ENCODE measurements around the gene EVA1C. TPM values are rescaled to one million over a fixed set of nuclear protein-coding genes. Genes with fewer than 3 reads are reported as not detected.
"Not testable (repeated sequence)": the region's sequence is repeated elsewhere in the genome, so short reads cannot be mapped to it uniquely, and the experiment has no call there.

EVA1C gene
- total RNA-seq, 1 donor from 2014 or later: 1.9 TPM

DNA sequence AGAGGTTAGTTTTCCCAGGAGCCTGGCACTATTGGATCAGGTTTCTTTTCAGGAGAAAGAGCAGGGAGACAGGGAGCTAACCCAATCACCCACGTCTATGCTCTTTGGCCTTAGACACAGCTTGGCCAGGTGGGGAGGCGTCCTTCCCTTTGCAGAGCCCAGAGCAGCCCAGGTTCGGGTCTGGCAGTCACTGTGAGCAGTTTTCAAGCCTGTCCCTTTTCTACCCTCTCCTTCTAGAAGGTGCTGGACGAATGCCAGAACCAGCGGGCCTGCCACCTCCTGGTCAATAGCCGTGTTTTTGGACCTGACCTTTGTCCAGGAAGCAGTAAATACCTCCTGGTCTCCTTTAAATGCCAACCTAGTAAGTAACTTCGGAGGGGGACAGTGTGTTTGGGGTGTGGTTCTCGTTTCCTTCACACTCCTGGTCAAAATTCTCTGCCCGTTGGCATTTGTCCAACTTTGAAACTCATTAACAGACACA lies 44.9 kb downstream of the EVA1C start:
- intact Hi-C loops (cut with micrococcal nuclease): no loop called here

DNA sequence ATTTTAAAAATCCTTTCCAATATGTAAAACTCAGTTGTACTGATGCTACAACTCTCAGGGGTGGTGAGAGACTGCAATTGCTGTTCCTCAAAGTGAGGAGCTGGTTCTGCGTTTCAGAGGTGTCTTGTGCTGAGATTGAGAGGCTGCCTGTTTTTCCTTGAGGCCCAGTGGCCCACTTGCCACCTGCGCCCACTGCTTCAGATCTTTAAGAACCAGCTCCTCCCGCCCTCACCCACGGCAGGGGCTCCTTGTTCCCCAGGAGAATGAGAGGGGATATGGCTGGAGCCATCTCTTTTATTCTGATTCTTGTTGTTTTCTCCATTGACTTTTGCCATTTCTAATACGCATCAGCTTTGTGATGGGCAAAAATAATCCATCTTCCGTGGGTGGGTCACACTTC lies 45.5 kb downstream of the EVA1C start:
- intact Hi-C loops (cut with micrococcal nuclease): no loop called here

DNA sequence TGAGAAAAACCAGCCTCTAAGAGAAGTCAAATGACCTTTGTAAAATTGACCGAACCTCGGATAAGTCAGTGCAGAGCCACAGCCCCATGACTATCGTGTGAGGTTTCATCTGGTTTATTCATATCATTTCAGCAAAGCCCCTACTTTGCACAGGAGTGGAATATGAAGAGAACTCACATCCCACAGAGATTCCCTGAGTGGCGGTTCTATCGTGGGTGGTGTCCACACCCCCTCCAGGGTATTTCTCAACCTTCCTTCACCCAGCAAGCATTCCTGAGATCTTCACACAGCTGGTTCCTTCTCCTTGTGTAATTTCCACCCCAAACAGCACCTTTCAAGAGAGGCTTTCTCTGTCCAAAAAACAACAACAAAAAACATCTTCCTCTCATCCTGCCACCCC lies 47.5 kb downstream of the EVA1C start:
- intact Hi-C loops (cut with micrococcal nuclease): no loop called here

DNA sequence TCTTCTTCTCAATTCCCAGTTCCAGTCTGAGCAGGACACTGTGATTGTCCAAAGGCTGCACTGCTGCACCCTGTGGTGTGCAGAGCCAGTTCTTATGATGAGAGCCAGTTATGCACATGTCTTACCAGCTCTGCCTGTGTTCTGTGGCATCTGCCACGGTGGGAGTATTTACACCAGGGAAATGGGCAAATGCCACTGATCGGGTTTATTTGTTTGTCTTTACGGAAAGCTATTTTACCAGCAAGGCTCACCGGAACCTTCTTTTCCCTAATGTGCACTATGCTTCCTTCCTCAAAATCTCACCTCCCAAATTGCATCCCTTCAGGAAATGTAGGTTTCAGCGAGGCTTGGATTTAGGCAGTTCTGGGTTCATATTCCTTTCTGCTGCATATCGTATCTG lies 49.0 kb downstream of the EVA1C start:
- intact Hi-C loops (cut with micrococcal nuclease): no loop called here

DNA sequence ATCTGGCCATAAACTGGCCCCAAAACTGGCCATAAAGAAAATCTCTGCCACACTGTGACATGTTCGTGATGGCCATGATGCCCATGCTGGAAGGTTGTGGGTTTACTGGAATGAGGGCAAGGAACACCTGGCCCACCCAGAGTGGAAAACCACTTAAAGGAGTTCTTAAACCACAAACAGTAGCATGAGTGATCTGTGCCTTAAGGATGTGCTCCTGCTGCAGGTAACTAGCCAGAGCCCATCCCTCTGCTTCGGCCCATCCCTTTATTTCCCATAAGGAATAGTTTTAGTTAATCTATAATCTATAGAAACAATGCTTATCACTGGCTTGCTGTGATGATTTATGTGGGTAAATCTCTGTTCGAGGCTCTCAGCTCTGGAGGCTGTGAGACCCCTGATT lies 50.1 kb downstream of the EVA1C start:
- intact Hi-C loops (cut with micrococcal nuclease): not testable (repeated sequence)

DNA sequence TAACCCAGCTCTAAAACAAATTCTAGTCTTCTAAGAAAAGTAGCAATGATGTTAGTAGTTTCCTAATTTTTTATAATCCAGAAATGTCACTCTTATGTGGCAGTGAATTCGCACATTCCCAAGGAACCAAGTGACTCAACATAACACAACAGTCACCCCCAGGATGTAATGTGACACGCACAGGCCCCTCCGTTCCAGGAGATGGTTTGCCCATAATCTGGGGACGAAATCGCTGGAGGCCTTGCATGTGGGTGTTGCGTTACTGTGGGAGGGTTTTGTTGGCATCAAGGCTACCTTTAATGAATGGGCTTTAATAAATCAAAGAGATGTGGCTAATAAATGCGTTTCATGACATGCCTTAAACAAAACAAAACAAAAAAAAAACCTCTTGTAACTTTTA lies 50.9 kb downstream of the EVA1C start:
- intact Hi-C loops (cut with micrococcal nuclease): no loop called here

DNA sequence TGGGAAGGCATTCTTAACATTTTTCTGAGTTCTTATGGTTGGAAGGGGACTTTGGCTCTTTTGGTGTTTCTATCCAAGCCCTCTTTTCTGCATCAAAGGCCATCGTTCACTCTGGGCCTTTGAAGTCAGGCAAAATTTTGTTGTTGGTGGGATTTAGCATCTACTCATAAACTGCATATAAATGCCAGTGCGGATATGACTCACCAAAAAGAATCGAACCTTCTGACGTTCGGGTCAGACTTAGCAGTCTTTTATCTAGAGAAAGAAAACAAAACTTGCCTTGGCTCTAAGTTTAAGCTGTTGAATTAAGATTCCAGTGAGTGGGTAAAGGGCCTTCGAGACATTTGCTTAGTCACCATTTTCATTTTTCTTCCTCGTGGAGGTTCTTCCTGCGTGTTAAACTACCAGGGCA lies 51.4 kb downstream of the EVA1C start:
- intact Hi-C loops (cut with micrococcal nuclease): no loop called here

DNA sequence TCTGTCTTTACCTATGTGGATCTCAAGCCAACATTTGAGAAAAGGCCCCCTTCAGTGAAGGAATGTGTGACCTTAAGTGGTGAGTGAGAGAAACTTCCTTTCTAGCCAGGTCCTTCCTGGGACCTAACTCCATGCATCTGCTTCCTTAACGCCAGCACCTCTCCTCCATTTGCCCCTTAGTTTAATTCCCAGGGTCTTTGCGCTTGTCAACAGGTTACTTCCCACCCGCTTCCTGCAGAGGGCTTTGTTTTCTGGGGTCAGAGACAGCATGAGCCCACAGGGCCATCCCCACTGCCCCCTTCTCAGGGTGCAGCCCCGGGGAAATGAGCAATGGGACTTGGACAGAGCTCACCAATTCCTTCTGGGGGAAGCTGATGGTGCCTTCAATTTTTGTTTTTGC lies 54.8 kb downstream of the EVA1C start:
- intact Hi-C loops (cut with micrococcal nuclease): no loop called here

DNA sequence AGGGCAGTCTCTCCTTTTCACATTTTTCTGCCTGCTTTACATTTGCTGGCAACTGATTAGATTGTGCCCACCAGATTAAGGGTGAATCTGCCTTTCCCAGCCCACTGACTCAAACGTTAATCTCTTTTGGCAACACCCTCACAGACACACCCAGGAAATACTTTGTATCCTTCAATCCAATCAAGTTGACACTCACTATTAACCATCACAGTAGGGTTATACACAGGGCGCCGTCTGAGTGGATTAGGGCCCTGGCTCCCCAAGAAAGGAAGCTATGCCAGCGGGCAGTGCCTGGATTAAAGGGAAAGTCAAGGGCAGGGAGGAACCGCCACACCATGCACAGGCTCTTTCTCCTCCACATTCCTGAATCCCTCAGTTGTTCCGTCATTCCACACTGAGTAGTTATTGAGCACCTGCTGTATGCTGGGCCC lies 56.2 kb downstream of the EVA1C start:
- intact Hi-C loops (cut with micrococcal nuclease): no loop called here

DNA sequence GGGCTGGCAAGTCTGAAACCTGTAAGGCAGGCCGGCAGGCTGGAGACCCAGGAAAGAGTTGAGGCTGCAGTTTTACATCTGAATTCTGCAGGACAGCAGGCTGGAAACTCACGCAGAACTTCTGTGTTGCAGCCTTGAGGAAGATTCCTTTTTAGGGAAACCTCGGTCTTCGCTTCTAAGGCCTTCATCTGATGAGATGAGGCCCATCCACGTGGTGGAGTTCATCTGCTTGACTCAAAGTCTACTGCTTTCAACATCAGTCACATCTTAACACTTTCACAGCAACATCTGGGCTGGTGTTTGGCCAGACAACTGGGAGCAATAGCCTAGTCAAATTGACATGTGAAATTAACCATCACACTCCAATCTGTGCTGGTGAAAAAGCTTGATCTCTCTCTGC lies 57.1 kb downstream of the EVA1C start:
- intact Hi-C loops (cut with micrococcal nuclease): no loop called here

DNA sequence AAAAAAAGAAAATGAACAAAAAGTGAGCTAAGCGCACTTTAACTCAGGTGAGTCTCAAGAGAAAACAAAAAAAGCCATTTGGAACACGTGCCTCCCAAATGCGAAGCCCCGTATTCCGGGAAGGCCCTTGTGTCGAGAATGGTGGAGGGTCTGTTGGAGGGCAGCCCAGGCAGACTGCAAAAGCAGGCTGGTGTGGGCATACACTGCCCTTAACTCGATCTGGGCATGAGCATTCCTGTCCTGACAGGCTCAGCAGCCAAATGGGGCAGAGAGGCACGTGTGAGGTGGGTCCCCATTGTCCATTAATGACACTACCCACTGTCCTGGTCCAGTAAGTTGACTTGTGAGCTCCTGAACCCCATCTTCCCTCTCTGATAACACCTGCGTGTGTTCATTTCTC lies 57.7 kb downstream of the EVA1C start:
- intact Hi-C loops (cut with micrococcal nuclease): no loop called here

DNA sequence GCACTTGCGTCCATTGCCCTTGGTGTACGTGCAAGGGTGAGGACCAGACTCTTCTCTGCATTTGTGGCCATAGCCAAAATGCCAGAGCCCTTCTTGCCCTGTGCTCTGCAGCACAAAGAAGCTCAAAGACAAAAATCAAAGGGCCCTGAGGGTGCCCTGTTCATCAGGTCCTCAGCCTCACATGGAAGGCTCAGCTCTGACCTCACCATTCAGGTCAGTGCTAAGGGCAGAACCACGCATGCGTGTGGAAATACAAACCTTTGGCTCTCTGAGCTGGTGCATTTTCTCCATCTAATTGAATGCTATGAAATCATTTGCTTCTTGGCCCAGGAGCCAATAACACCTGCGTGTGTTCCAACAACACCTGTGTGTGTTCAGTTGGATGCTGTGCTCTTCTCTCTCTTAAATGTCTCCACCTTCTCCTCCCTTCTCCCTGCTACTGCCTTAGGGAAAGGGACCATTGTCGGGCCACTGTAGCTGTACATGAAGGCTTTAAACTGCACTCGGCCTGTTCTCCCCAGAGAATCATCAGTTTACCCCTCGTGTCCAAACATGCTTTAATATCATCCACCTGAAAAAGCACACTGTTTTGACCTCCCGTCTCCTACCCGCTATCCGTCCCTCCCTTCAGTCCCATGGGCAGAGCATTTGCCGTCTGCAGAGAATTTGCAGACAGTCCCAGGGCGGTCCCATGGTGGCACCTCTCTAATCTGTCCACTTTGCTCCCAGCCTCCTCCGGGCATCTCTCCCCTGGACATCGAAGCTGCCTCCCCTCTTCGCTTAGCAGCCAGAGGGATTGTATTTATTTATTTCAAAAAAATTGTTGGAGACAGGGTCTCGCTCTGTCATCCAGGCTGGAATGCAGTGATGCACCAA lies 60.6 kb downstream of the EVA1C start:
- intact Hi-C loops (cut with micrococcal nuclease): no loop called here

DNA sequence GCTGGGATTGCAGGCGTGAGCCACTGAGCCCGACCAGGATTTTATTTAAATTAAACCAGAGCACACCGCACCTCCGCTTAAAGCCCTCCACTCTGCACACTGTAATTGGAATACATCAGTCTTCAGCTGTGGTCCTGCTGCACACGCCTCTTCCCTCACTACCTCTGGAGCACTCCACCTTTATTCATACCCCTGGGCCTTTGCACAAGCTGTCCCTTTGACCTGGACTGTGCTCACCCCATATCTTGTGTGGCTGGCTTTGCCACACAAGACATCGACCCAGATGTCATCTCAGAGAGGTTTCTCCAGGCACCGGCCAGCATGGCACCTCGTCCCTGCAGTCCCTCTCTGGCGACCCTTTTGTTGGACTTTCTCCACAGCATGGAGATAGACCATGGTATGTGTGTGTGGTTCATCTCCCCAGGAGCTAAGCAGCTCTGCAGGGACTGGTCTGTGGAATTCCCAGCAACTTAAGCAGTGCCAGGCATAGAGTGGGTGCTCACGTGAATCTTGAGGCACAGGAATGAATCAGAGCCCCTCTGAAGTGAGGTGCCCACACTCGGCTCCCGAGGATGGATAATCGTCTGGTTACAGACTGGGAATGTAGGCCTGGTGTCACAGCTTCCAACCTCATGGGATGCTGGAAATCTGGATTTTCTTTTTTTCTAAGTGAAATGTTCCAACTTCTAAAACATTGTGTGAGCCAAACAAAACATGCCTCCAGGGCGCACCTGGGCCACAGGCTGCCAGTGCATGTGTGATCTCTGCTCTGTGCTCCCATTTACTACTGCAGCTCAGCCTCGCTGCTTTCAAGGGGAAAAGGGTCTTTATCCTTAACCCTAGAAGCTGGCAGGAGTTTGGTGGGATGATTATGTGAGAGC lies 61.9 kb downstream of the EVA1C start:
- intact Hi-C loops (cut with micrococcal nuclease): no loop called here

DNA sequence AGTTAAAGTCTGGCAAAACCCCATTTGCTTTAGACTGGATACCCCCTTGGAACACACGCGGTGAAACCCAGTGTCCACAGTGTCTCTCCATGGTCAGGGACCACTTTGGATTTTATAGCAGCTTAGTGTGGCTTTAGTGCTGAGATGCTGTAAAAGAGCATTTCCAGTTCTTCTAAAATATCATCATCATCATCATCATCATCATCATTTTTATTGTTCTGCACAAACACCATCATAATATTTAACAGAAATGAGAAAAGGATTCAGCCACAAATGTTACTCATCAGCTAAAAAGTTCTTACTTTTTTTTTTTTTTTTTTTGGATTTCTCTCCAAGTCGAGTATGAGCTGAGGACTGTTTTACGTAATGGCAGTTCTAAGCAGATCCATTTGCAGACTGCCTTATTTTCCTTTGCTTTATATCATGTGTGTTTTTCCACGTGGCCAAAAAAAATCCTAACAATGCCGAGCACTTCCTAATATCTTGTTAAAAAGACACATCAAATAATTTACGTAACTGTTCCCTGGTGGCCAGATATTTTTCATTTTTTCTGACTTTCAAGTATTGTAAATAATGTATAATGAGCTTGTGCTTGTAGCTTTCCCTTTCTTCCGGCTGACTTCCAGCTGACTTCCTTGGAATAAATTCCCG lies 62.8 kb downstream of the EVA1C start:
- intact Hi-C loops (cut with micrococcal nuclease): no loop called here

DNA sequence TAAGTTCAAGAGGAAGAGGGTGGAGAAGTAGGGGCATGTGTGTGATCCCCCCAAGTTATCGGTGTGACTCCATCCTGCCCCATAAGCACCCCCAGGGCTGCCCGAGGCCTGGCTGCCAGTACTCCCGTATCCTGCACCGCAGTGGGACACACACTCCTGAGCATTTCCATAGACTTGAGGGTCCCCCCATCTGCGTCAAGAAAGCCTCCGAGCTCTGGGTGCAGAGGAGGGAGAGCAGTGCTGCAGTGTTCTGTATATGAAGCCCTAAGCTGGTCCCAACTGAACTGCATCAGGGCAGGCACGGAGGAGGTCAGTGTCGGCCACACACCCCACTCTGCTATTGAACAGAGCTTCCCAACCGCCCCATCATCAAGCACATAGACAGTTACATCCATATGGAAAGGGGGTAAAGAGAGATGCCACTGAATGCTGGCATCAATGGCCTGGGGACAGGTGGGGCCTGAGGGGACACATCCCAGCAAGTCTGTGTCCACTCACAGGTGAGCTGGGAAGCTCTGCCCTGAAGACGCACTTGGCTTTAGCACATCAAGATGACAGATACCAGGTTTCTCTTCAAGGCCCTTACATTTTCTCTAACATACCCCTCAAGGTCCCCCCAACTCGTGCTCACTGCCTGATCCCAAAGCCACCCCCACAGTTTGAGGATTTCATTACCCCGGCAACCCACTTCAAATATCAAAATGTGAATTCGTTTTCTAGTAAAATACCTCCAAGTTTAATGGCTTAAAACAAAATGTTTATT lies 64.3 kb downstream of the EVA1C start:
- intact Hi-C loops (cut with micrococcal nuclease): no loop called here

DNA sequence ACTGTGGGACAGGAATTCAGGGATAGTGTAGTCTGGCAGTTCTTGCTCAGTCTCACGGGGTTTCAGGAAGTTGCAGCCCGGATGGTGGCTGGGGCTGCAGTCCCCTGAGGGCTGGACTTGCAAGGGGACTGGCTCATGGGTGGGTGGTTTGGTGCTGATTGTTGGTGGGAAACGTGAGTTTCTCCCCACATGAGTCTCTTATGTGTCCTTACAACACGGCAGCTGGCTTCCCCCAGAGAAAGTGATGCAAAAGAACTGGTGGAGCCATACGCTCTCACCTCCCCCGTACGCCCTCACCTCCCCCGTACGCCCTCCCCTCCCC lies 64.9 kb downstream of the EVA1C start:
- intact Hi-C loops (cut with micrococcal nuclease): no loop called here

DNA sequence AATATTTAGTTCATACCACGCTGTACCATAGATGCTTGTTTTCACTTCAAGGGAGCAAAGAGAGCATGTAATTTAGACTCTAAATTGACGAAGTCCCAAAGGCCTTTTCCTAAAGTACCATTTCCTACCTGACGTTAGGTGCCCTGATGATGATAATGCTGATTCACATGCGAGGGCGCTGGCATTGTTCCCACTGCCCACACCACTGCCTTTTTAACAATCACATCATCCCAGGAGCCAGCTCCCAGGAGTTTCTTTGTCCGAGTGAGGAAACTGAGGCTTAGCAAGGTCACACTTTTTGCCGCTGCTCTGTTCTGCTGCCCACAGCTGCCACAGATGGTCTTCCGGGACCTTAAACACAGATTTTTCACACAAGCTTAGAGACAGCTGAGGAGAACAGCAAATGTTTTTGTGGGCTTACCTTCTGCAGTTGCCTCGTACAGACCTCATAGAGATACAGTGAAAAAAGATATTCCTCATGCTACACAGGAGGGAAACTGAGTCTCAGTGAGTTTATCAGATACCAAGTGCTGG lies 69.4 kb downstream of the EVA1C start:
- intact Hi-C loops (cut with micrococcal nuclease): no loop called here

DNA sequence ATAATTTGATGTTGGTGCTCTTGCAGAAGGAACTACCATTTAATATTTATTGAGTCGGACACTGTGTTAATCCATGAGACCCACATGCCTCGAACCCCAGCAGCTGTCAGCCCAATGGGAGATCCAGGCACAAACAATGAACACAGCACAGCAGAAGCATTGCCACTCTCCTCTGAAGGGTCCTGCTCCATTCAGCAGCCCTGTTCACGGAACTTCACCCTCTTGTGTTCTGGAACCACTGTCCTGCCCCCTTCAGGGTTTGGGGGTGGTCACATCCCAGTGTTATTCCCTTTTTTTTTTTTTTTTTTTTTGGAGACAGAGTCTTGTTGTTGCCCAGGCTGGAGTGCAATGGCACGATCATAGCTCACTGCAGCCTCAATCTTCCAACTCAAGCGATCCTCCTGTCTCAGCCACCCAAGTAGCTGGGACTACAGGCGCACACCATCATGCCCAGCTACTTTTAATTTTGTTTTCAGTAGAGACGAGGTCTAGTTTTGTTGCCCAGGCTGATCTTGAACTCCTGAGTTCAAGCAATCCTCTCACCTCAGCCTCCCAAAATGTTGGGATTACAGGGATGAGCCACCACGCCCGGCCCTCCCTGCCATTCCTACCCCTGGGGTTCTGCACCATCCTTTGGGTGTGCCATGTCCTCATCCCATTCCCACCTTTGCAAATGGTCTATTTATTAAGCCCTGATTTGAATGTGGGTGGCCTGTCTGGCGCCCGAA lies 70.2 kb downstream of the EVA1C start:
- intact Hi-C loops (cut with micrococcal nuclease): no loop called here

DNA sequence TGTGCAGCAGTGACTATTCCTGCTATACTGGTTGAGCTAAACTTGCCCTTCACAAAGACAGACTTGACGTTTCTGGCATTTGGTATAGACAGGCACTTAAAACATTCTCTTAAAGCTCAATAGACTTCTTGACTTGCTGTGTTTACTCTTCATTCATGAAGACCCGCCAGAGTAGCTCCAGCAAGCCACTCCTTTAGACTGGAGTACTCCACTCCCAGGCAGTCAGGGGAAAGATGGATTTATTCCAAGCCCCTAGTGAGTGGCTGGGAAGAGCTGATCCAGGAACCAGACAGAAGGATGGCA lies 70.7 kb downstream of the EVA1C start:
- intact Hi-C loops (cut with micrococcal nuclease): no loop called here

DNA sequence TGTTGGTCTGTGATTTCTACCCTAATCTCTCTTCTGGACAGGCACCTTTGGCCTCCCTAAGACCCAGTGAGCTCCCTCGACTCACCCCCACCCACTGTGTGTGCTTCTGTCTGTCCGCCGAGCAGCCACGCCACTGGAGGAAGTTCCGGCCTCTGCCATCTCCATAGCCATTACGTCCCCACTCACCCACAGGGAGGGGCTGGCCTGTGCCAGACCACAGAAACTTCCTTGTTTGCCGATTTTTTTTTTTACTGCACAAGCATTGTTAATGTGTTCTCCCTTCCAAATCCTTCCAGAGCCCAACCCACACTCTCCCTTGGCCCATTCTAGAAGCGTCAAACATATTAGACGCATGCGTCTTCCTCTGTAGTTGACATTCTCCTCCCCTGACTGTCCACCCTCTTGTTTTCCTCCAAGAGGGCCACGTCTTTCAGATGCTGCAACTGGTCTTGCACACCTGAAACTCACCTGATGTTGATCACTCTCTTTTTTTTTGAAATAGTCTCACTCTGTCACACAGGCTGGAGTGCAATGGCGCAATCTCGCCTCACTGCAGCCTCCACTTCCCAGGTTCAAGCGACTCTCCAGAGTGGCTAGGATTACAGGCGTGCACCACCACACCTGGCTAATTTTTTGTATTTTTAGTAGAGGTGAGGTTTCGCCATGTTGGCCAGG lies 72.3 kb downstream of the EVA1C start:
- intact Hi-C loops (cut with micrococcal nuclease): no loop called here
